GM23338 (cell line): ENCODE data around the gene EIF4E2.

Experiments used
- EZH2phosphoT487 ChIP-seq: fragments of 200-600 bp; sonication (generic); IDR thresholded peaks from one replicate; pipeline ENCODE4 v1.8.1; 2018; ENCODE audit warnings: antibody characterized with exemption; ENCODE audit not compliant: unreplicated experiment
- TF ChIP-seq, protein P1 (sequence below), 2 experiments: fragments of 200-600 bp in 1 of 2; sonication (generic) in 1 of 2; conservative IDR thresholded peaks; 2 replicates each; pipeline versions ENCODE4 v1.5.1 to v1.6.1; 2016 to 2017; ENCODE audit warnings: antibody characterized with exemption in 2 of 2, low read depth in 2 of 2, mild to moderate bottlenecking in 2 of 2, moderate library complexity in 1 of 2

DNA sequence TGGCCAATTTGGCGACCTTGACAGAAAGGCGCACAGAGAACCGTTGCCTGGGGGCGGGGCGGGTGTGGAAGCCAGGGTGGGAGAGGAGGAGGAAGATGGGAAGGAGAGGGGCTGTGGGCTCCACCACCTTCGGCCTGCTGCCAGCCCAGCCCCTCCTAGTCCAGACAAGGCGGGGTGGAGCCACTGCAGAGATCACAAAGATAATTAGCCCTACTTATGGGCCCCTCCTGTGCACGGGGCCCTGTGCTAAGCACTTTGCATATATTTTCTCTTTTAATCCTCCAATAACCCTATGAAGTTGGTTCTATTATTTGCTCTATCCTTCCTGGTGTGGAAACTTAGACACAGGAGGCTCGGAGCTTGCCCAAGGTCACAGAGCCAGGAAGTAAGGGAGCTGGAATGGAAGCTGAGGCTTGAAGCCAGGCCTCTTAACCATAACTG, 49.1 kb upstream of the EIF4E2 start:
- no peak for TF ChIP-seq EZH2phosphoT487
- TF ChIP-seq, protein P1, sequence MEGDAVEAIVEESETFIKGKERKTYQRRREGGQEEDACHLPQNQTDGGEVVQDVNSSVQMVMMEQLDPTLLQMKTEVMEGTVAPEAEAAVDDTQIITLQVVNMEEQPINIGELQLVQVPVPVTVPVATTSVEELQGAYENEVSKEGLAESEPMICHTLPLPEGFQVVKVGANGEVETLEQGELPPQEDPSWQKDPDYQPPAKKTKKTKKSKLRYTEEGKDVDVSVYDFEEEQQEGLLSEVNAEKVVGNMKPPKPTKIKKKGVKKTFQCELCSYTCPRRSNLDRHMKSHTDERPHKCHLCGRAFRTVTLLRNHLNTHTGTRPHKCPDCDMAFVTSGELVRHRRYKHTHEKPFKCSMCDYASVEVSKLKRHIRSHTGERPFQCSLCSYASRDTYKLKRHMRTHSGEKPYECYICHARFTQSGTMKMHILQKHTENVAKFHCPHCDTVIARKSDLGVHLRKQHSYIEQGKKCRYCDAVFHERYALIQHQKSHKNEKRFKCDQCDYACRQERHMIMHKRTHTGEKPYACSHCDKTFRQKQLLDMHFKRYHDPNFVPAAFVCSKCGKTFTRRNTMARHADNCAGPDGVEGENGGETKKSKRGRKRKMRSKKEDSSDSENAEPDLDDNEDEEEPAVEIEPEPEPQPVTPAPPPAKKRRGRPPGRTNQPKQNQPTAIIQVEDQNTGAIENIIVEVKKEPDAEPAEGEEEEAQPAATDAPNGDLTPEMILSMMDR (conservative IDR thresholded peaks at IDR 0.05; ENCODE audit: low read depth in 2 of 2): no peak
